ENCODE data around the gene SGMS1. TPM values are rescaled to one million over a fixed set of nuclear protein-coding genes. Genes with fewer than 3 reads are reported as not detected.
"Not testable (repeated sequence)": the region's sequence is repeated elsewhere in the genome, so short reads cannot be mapped to it uniquely, and the experiment has no call there.

SGMS1 gene
- total and polyA plus RNA-seq, 7 donors: 3.5 to 81.3 (median 55.7) TPM

DNA sequence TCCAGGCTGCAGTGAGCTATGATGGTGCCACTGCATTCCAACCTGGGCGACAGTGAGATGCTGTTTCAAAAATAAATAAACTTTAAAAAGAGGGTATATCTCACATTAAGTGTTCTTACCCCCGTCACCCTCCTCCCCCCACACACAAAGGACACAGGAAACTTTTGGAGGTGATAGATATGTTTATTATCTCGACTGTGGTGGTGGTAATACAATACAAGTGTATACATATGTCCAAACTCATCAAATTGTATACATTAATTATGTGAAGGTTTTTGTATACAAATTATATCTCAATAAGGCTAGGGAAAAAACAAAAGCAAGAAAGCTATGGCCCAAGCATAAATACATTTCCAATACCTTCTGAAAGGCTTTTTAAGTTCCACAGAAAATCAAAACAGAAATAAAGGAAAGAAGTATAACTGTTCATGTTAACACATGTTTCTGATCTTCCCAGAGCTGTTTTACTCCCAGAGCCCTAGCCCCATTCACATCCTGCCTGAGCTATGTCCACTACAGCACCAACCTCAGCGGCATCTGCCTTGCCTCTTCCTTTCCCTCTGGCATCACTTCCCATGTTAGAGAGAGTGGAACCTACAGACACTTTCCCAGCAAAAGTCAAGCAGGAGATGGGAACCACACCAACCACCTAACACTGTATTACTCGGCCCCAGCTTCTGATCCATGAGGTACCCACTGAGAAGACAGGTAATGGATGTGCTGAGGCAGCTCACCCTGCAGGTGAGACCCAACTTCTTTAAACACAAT, 48.1 kb downstream of the SGMS1 start:
- no peak overlapping the region for H3K4me3 ChIP-seq
- H3K27ac ChIP-seq: no peak overlapping the region
- TF ChIP-seq POLR2A (IDR thresholded peaks at IDR 0.05) (no peak), POLR2AphosphoS5 (IDR thresholded peaks at IDR 0.05) (no peak), EP300 (IDR thresholded peaks at IDR 0.05) (no peak)
- TF ChIP-seq, protein P1, sequence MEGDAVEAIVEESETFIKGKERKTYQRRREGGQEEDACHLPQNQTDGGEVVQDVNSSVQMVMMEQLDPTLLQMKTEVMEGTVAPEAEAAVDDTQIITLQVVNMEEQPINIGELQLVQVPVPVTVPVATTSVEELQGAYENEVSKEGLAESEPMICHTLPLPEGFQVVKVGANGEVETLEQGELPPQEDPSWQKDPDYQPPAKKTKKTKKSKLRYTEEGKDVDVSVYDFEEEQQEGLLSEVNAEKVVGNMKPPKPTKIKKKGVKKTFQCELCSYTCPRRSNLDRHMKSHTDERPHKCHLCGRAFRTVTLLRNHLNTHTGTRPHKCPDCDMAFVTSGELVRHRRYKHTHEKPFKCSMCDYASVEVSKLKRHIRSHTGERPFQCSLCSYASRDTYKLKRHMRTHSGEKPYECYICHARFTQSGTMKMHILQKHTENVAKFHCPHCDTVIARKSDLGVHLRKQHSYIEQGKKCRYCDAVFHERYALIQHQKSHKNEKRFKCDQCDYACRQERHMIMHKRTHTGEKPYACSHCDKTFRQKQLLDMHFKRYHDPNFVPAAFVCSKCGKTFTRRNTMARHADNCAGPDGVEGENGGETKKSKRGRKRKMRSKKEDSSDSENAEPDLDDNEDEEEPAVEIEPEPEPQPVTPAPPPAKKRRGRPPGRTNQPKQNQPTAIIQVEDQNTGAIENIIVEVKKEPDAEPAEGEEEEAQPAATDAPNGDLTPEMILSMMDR (IDR thresholded peaks at IDR 0.05): no peak
- intact Hi-C loops (cut with DNase I): no loop called here
- no peaks in the 10 kb centered on the region for H3K9me3 ChIP-seq
- no peak for DNase-seq
- peaks cover 0 to 28% (median 21%) of the 10 kb centered on the region in 4 donors for H3K4me1 ChIP-seq
- H3K36me3 ChIP-seq: no peaks in the 10 kb centered on the region
- no peaks in the 10 kb centered on the region for H3K27me3 ChIP-seq
- 89 to 92% methylated on average over 5 of the region's 5 CpGs for WGBS, 2 donors

GRCh38 chr10:50574931-50575330, 48.8 kb downstream of the SGMS1 start:
- intact Hi-C loops (cut with DNase I): no loop called here
- no peak for TF ChIP-seq EP300 (IDR thresholded peaks at IDR 0.05)
- TF ChIP-seq, protein P1 (IDR thresholded peaks at IDR 0.05): no peak
- TF ChIP-seq POLR2A (IDR thresholded peaks at IDR 0.05): no peak
- TF ChIP-seq POLR2AphosphoS5 (IDR thresholded peaks at IDR 0.05): no peak
- Histone ChIP-seq H3K4me1 (peaks cover 0 to 28% (median 21%) of the 10 kb centered on the region in 4 donors), H3K27ac (no peak overlapping the region), H3K27me3 (no peaks in the 10 kb centered on the region), H3K9me3 (no peaks in the 10 kb centered on the region), H3K4me3 (no peak overlapping the region), H3K36me3 (no peaks in the 10 kb centered on the region)
- WGBS, 2 donors: 95 to 97% methylated on average over 5 of the region's 5 CpGs
- no peak for DNase-seq

- Histone ChIP-seq H3K4me1 (peaks cover 0 to 28% (median 21%) of the 10 kb centered on the region in 4 donors), H3K27me3 (no peaks in the 10 kb centered on the region), H3K36me3 (no peaks in the 10 kb centered on the region), H3K27ac (no peak overlapping the region), H3K4me3 (no peak overlapping the region), H3K9me3 (no peaks in the 10 kb centered on the region)
- intact Hi-C loops (cut with DNase I): no loop called here
- TF ChIP-seq, protein P1 (IDR thresholded peaks at IDR 0.05): no peak
- TF ChIP-seq POLR2AphosphoS5 (IDR thresholded peaks at IDR 0.05) (no peak), POLR2A (IDR thresholded peaks at IDR 0.05) (no peak), EP300 (IDR thresholded peaks at IDR 0.05) (no peak)
- DNase-seq: no peak
Observed at GRCh38 chr10:50574305-50574704, 49.5 kb downstream of the SGMS1 start.

- Histone ChIP-seq H3K27ac (no peak overlapping the region), H3K9me3 (no peaks in the 10 kb centered on the region), H3K27me3 (no peaks in the 10 kb centered on the region), H3K36me3 (no peaks in the 10 kb centered on the region), H3K4me3 (no peak overlapping the region), H3K4me1 (peaks cover 0 to 14% (median 9%) of the 10 kb centered on the region in 4 donors)
- intact Hi-C loops (cut with DNase I): no loop called here
- WGBS, 2 donors: 89 to 93% methylated on average over 2 of the region's 2 CpGs
- DNase-seq: no peak
- TF ChIP-seq POLR2AphosphoS5 (IDR thresholded peaks at IDR 0.05) (no peak), EP300 (IDR thresholded peaks at IDR 0.05) (no peak), POLR2A (IDR thresholded peaks at IDR 0.05) (no peak)
- TF ChIP-seq, protein P1 (IDR thresholded peaks at IDR 0.05): no peak
Observed at GRCh38 chr10:50572017-50572491, 51.7 kb downstream of the SGMS1 start.

GRCh38 chr10:50568750-50569149, 55.0 kb downstream of the SGMS1 start:
- DNase-seq; H3K9me3 ChIP-seq; intact Hi-C loops (cut with DNase I); H3K4me1 ChIP-seq; H3K27ac ChIP-seq; H3K27me3 ChIP-seq; H3K36me3 ChIP-seq; H3K4me3 ChIP-seq: not testable (repeated sequence)
- WGBS, 2 donors: 97 to 99% methylated on average over 4 of the region's 4 CpGs
